Measurements from ENCODE around the gene EDAR. TPM values are rescaled to one million over a fixed set of nuclear protein-coding genes. Genes with fewer than 3 reads are reported as not detected.

EDAR gene
- polyA plus RNA-seq, 3 donors = not detected

DNA sequence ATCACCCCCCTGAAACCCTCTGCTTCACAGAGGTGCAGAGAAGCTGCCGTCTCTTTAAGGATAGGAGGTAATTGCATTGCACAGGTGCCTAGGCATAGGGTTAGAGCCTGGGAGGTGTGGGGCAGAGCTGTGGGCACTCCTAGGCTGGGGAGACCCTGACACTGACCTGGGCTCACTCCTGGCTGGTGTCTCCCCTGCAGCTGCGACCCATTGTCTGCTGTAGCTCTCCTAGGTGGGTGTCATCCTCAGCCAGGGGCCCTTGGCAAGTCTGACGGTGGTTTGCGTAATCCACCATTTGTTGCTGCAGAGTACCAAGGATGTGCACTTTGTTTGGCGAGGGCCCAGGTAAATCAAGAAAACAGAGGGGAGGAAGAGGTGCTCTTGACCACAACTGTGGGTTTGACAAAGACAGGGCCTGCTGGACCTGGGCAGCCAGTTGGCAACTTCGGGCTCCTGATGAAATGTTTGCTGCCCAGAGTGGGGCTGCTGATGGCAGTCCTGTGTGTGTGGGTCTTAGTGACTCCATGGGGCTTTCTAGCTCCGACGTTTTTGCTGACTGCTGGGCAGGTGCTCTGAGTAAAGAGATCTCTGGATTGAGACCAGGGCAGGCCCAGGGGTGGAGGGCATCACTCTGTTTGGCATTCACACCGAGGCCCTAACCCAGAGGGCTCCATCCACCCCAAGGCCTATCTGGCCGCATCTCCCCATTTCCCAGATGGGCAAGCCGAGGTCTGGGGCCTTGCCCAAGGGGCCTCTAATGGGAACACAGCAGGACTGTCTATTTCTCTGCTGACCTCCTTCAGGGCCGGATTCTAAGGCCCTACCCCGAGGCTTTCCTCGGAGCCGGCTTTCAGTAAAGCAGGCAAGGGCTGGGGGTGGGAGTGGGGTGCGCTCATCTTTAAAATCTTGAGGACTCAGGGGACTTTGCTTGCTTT lies 67.7 kb downstream of the EDAR start:
- Histone ChIP-seq H3K4me3 (replicated peaks in 1 of 3; ENCODE audit: low read depth in 2 of 3, low read length in 3 of 3) (no peak overlapping the region), H3K27ac (ENCODE audit: low read depth in 1 of 2, low read length in 2 of 2) (no peak overlapping the region), H3K4me2 (replicated peaks; ENCODE audit: extremely low read depth, low read length, poor library complexity, severe bottlenecking) (no peak overlapping the region), H3K9me3 (replicated peaks in 1 of 2; ENCODE audit: control insufficient read depth in 1 of 2, insufficient read depth in 1 of 2, low read length in 2 of 2) (no peaks in the 10 kb centered on the region), H4K20me1 (ENCODE audit: insufficient read depth, low read length) (no peaks in the 10 kb centered on the region), H3K4me1 (ENCODE audit: control insufficient read depth in 1 of 2, insufficient read depth in 2 of 2, low read length in 2 of 2) (no peaks in the 10 kb centered on the region), H3K27me3 (ENCODE audit: control insufficient read depth in 2 of 2, insufficient read depth in 2 of 2, low read length in 2 of 2) (no peaks in the 10 kb centered on the region), H2AFZ (ENCODE audit: insufficient read depth, low read depth, low read length, poor library complexity, severe bottlenecking) (no peak overlapping the region), H3K9ac (ENCODE audit: insufficient read depth, low read length, poor library complexity, severe bottlenecking) (no peak overlapping the region), H3K36me3 (replicated peaks in 1 of 2; ENCODE audit: control insufficient read depth in 1 of 2, insufficient read depth in 2 of 2, low read length in 2 of 2) (no peaks in the 10 kb centered on the region), H3K79me2 (ENCODE audit: insufficient read depth, low read length) (no peaks in the 10 kb centered on the region)
- Mint-ChIP-seq H3K36me3 (no peaks in the 10 kb centered on the region), H3K9me3 (no peaks in the 10 kb centered on the region), H3K4me1 (peaks cover 1% of the 10 kb centered on the region), H3K4me3 (no peak overlapping the region), H3K27ac (peak overlapping the region in 1 of 7 donors; percentile 20), H3K27me3 (ENCODE audit: low read depth in 3 of 3) (peaks cover 0 to 6% (median 6%) of the 10 kb centered on the region in 3 donors)
- TF ChIP-seq, protein P1, sequence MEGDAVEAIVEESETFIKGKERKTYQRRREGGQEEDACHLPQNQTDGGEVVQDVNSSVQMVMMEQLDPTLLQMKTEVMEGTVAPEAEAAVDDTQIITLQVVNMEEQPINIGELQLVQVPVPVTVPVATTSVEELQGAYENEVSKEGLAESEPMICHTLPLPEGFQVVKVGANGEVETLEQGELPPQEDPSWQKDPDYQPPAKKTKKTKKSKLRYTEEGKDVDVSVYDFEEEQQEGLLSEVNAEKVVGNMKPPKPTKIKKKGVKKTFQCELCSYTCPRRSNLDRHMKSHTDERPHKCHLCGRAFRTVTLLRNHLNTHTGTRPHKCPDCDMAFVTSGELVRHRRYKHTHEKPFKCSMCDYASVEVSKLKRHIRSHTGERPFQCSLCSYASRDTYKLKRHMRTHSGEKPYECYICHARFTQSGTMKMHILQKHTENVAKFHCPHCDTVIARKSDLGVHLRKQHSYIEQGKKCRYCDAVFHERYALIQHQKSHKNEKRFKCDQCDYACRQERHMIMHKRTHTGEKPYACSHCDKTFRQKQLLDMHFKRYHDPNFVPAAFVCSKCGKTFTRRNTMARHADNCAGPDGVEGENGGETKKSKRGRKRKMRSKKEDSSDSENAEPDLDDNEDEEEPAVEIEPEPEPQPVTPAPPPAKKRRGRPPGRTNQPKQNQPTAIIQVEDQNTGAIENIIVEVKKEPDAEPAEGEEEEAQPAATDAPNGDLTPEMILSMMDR (IDR thresholded peaks at IDR 0.05) = no peak
- intact Hi-C loops (cut with micrococcal nuclease) = loop anchor here in 1 of 2 donors (10.0 kb wide), 1 partner anchor 583 kb away; no protein-coding TSS in a partner anchor
- DNase-seq = no peak
- WGBS (ENCODE audit: insufficient coverage) = 72% methylated on average over 11 of the region's 16 CpGs

DNA sequence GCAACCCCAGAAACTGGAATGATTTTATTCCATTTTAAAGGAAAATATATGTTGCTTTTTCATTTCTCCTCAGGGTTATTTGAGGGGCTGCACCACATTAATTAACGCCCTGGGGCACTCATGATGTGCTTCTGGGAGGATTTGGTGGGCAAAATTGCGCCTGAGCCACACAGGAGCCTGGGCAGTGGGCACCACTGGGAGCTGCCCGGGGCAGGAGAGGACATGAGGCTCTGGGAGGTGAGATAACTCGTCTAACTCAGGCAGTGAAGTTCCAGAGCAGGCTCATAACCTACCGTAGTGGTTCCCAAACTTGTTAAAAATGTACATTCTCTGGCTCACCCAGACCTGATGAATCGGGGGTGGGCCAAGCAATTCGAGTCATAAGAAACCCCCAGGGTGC lies 68.3 kb downstream of the EDAR start:
- Mint-ChIP-seq H3K4me3 (no peak overlapping the region), H3K4me1 (peaks cover 1% of the 10 kb centered on the region), H3K27me3 (ENCODE audit: low read depth in 3 of 3) (peaks cover 0 to 6% (median 6%) of the 10 kb centered on the region in 3 donors), H3K27ac (no peak overlapping the region), H3K9me3 (no peaks in the 10 kb centered on the region), H3K36me3 (no peaks in the 10 kb centered on the region)
- no peaks in the 10 kb centered on the region for H4K20me1 ChIP-seq (ENCODE audit: insufficient read depth, low read length)
- intact Hi-C loops (cut with micrococcal nuclease) = loop anchor here in 1 of 2 donors (10.0 kb wide), 1 partner anchor 584 kb away; no protein-coding TSS in a partner anchor
- DNase-seq = no peak
- 92% methylated on average over 6 of the region's 7 CpGs for WGBS (ENCODE audit: insufficient coverage)
- H3K36me3 ChIP-seq (replicated peaks in 1 of 2; ENCODE audit: control insufficient read depth in 1 of 2, insufficient read depth in 2 of 2, low read length in 2 of 2) = no peaks in the 10 kb centered on the region
- TF ChIP-seq, protein P1 (IDR thresholded peaks at IDR 0.05) = no peak
- no peak overlapping the region for H3K4me2 ChIP-seq (replicated peaks; ENCODE audit: extremely low read depth, low read length, poor library complexity, severe bottlenecking)
- H2AFZ ChIP-seq (ENCODE audit: insufficient read depth, low read depth, low read length, poor library complexity, severe bottlenecking) = no peak overlapping the region
- no peak overlapping the region for H3K27ac ChIP-seq (ENCODE audit: low read depth in 1 of 2, low read length in 2 of 2)
- no peaks in the 10 kb centered on the region for H3K79me2 ChIP-seq (ENCODE audit: insufficient read depth, low read length)
- no peaks in the 10 kb centered on the region for H3K27me3 ChIP-seq (ENCODE audit: control insufficient read depth in 2 of 2, insufficient read depth in 2 of 2, low read length in 2 of 2)
- no peak overlapping the region for H3K9ac ChIP-seq (ENCODE audit: insufficient read depth, low read length, poor library complexity, severe bottlenecking)
- H3K9me3 ChIP-seq (replicated peaks in 1 of 2; ENCODE audit: control insufficient read depth in 1 of 2, insufficient read depth in 1 of 2, low read length in 2 of 2) = no peaks in the 10 kb centered on the region
- H3K4me3 ChIP-seq (replicated peaks in 1 of 3; ENCODE audit: low read depth in 2 of 3, low read length in 3 of 3) = no peak overlapping the region
- no peaks in the 10 kb centered on the region for H3K4me1 ChIP-seq (ENCODE audit: control insufficient read depth in 1 of 2, insufficient read depth in 2 of 2, low read length in 2 of 2)
